ENCODE results near the gene ANGPT4. TPM values are rescaled to one million over a fixed set of nuclear protein-coding genes. Genes with fewer than 3 reads are reported as not detected.
A peak's percentile ranks its signal among the peaks of the same experiment; 100 is the strongest.

The ANGPT4 gene
- total RNA-seq, 2 donors from 2014 or later, result not detected

GRCh38 chr20:924639-925038 is 8.5 kb upstream of the ANGPT4 start:
- H3K9me3 Mint-ChIP-seq, result no peaks in the 10 kb centered on the region
- no peak overlapping the region for H3K27ac Mint-ChIP-seq
- H3K27me3 Mint-ChIP-seq, result peaks cover 19 to 30% of the 10 kb centered on the region in 2 donors
- no peak for ATAC-seq
- no peak for DNase-seq (ENCODE audit: low spot score)
- no peaks in the 10 kb centered on the region for H3K4me1 Mint-ChIP-seq (ENCODE audit: low read depth in 2 of 2)
- no peak overlapping the region for H3K4me3 Mint-ChIP-seq
- H3K36me3 Mint-ChIP-seq, result no peaks in the 10 kb centered on the region

- Mint-ChIP-seq H3K36me3 (no peaks in the 10 kb centered on the region), H3K4me3 (no peak overlapping the region), H3K27ac (no peak overlapping the region), H3K27me3 (peaks cover 13 to 26% of the 10 kb centered on the region in 2 donors), H3K4me1 (ENCODE audit: low read depth in 2 of 2) (no peaks in the 10 kb centered on the region), H3K9me3 (no peaks in the 10 kb centered on the region)
- DNase-seq (ENCODE audit: low spot score) (no peak), ATAC-seq (peak in 1 of 2 donors; percentile 48)
Measured at GRCh38 chr20:922781-923180, 6.6 kb upstream of the ANGPT4 start.

GRCh38 chr20:921068-921467 is 4.9 kb upstream of the ANGPT4 start:
- no peaks in the 10 kb centered on the region for H3K36me3 Mint-ChIP-seq
- H3K9me3 Mint-ChIP-seq, result no peaks in the 10 kb centered on the region

GRCh38 chr20:920311-920710 is 4.2 kb upstream of the ANGPT4 start:
- DNase-seq (ENCODE audit: low spot score) (no peak), ATAC-seq (no peak)
- no peak overlapping the region for H3K27ac Mint-ChIP-seq
- H3K27me3 Mint-ChIP-seq, result peaks cover 6 to 7% of the 10 kb centered on the region in 2 donors
- no peak overlapping the region for H3K4me3 Mint-ChIP-seq
- H3K4me1 Mint-ChIP-seq (ENCODE audit: low read depth in 2 of 2), result no peaks in the 10 kb centered on the region
- no peaks in the 10 kb centered on the region for H3K9me3 Mint-ChIP-seq
- H3K36me3 Mint-ChIP-seq, result no peaks in the 10 kb centered on the region

More at GRCh38 chr20:921068-921467, 4.9 kb upstream of the ANGPT4 start:
- Mint-ChIP-seq H3K27me3 (peaks cover 8 to 11% of the 10 kb centered on the region in 2 donors), H3K4me3 (no peak overlapping the region), H3K4me1 (ENCODE audit: low read depth in 2 of 2) (no peaks in the 10 kb centered on the region), H3K27ac (no peak overlapping the region)
- DNase-seq (ENCODE audit: low spot score), result no peak
- no peak for ATAC-seq

DNA sequence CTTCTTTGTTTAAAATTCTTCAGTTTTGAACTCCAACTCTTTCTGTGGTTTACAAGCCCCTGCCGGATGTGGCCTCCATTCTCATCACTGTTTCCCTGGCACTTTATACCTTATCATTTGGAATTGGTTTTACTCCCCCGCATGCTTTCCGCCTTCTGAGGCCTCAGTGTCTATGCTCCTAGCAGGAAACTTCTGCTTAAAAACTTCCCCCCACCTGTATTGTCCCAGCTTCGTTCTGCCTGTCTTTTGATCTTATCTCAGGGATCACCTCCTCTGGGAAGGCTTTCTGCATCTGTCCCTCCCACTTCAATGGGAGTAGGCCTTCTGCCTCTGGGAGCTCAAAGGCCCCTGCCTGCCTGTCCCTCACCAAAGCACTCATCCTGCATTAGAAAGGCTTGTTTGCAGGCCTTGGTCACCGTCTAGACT is 3.4 kb upstream of the ANGPT4 start:
- ATAC-seq, result no peak
- Mint-ChIP-seq H3K4me3 (no peak overlapping the region), H3K4me1 (ENCODE audit: low read depth in 2 of 2) (peaks cover 0 to 2% of the 10 kb centered on the region in 2 donors), H3K27ac (no peak overlapping the region), H3K36me3 (no peaks in the 10 kb centered on the region), H3K9me3 (no peaks in the 10 kb centered on the region), H3K27me3 (peaks cover 8 to 9% of the 10 kb centered on the region in 2 donors)
- no peak for DNase-seq (ENCODE audit: low spot score)

DNA sequence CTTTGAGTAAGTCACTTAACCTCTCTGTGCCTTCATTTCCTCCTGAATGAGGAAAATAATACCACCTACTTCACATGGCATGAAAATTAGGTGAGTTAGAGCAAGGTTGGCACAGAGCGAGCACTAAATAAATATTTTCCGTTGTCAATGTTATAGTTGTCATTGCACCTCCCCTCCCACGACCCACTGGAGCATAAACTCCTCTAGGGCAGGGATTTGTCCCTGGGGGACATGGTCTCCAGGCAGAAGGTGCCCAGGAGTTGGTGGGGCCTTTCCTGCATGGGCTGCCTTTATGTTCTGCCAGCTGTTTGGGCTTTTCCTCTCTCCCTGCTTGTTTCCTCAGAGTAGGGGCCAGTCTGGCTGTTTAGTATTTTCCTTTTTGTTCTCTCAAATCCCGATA is 1.3 kb upstream of the ANGPT4 start:
- Mint-ChIP-seq H3K9me3 (no peaks in the 10 kb centered on the region), H3K27me3 (peaks cover 16 to 23% of the 10 kb centered on the region in 2 donors), H3K36me3 (no peaks in the 10 kb centered on the region), H3K27ac (no peak overlapping the region), H3K4me1 (ENCODE audit: low read depth in 2 of 2) (peaks cover 0 to 5% of the 10 kb centered on the region in 2 donors), H3K4me3 (no peak overlapping the region)
- ATAC-seq, result no peak
- no peak for DNase-seq (ENCODE audit: low spot score)

DNA sequence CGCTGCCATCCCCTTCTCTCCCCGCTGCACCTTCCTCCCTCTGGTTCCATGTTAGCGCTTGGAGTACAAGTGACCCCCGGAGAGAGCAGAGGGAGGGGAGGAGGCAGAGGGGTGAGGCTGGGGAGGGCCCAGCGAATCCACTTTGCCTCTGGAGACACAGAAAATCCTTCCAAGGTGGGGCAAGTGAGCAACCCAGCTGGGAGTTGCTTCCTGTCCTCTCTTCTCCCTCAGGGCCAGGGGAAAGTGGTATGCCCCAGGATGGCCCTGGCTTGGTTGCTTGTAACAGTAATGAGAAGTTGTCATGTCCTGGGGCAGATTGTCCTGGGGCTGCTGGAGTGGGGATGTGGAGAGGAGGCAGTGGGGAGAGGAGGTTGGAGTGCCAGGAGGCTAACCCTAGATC is 691 bp upstream of the ANGPT4 start:
- peaks cover 0 to 5% of the 10 kb centered on the region in 2 donors for H3K4me1 Mint-ChIP-seq (ENCODE audit: low read depth in 2 of 2)
- H3K27me3 Mint-ChIP-seq, result peaks cover 16 to 24% of the 10 kb centered on the region in 2 donors
- no peaks in the 10 kb centered on the region for H3K9me3 Mint-ChIP-seq
- no peaks in the 10 kb centered on the region for H3K36me3 Mint-ChIP-seq
- ATAC-seq, result no peak
- no peak overlapping the region for H3K4me3 Mint-ChIP-seq
- no peak for DNase-seq (ENCODE audit: low spot score)
- H3K27ac Mint-ChIP-seq, result no peak overlapping the region

DNA sequence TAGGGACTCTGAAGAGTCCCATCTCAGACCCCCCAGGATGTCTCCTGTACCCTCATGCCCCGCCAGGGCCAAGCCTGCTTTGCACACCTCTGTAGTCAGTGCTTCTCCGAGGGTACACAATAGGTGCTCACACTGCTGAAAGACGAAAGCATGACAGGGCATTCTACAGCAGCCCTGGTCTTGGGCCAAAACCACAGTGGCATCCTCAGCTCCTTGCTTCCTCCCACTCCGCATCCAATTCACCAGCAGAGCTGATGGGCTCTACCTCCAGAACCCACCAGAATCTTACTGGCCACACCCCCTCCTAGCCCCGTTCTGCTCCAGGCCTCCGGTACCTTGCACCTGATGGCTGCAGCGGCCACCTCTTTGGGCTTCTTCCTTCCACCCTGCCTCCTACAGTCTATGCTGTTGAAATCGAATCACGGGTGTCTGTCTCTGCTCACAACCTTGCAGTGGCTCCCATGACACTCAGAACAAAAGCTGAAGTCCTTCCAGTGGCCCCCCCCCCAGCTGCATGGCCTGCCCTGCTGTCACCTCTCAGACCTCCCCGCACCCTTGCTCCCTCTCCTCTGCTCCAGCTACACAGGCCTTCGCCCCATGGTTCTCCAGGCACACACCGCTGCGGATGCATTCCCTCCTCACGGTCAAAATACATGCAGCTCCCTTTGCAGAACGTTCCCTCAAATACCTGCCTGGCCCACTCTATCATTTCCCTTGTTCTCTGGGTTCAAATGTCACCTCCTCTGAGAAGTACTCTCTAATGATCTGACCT is 1.2 kb downstream of the ANGPT4 start:
- H3K27ac Mint-ChIP-seq, result no peak overlapping the region
- no peak overlapping the region for H3K4me3 Mint-ChIP-seq
- H3K27me3 Mint-ChIP-seq, result peaks cover 18 to 30% of the 10 kb centered on the region in 2 donors
- peaks cover 6 to 9% of the 10 kb centered on the region in 2 donors for H3K4me1 Mint-ChIP-seq (ENCODE audit: low read depth in 2 of 2)
- H3K9me3 Mint-ChIP-seq, result no peaks in the 10 kb centered on the region
- ATAC-seq (no peak), DNase-seq (ENCODE audit: low spot score) (no peak)
- H3K36me3 Mint-ChIP-seq, result no peaks in the 10 kb centered on the region

DNA sequence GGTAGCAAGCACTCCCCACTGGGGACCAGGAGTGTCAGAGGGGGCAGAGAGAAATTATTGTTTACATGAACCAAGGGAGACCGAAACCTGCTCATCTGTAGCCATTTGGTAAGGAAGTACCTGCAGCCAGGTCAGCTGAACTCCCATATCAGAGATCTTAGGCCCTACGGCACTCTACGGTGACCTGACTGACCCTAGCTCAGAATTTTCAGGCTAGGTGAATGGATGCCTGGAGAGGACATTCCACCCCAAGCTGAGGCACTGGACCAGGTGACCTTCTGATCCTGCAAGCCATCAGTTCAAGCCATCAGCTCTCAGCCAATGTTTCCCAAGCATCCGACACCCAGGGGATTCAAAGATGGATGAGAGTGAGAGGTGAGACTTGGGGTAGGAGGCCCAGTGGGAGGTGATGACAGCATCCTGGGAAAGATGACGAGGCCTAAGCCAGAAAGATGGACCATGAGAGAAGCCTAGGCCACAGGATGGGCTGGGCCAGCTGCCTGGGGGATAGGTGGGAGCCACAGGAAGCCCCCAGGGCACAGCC is 2.8 kb downstream of the ANGPT4 start:
- peaks cover 6 to 9% of the 10 kb centered on the region in 2 donors for H3K4me1 Mint-ChIP-seq (ENCODE audit: low read depth in 2 of 2)

DNA sequence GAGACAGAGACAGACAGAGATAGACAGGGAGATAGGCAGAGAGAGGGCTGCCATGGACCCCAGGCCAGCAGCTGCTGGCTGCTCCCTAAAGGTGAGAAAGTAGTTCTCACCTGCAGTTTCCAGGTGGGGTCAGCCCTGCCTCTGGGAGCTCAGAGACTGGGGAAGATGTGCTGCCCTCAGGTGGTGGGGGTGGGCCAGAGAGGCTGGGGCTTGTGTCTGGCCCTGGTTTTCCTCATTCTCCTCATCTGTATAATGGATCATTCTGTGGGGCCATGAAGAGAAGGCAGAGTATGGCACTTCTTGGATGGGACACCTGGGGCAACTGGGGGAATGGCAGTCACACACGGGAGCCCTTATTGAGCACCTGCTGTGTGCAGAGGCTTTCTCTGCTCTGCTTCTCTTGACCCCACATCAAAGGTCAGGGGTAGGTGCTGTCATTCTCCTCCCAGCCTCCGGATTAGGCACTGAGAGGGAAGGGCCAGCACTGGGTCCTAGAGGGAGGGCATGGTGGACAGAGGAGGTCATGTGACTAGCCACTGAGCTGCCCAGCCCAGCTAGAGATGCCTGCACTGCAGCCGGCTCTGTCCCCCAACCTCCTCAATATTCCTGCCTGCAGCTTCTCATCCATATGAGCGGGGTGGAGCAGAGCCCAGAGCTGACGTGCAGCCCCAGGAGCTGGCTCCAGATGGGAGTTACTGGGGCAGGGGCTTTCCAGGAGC is 4.1 kb downstream of the ANGPT4 start:
- Mint-ChIP-seq H3K36me3 (no peaks in the 10 kb centered on the region), H3K4me3 (no peak overlapping the region), H3K4me1 (ENCODE audit: low read depth in 2 of 2) (peaks cover 6 to 9% of the 10 kb centered on the region in 2 donors), H3K27ac (no peak overlapping the region), H3K27me3 (peaks cover 18 to 30% of the 10 kb centered on the region in 2 donors), H3K9me3 (no peaks in the 10 kb centered on the region)
- DNase-seq (ENCODE audit: low spot score) (no peak), ATAC-seq (no peak)

More for the DNA sequence above, 2.8 kb downstream of the ANGPT4 start:
- no peak overlapping the region for H3K4me3 Mint-ChIP-seq
- H3K36me3 Mint-ChIP-seq, result no peaks in the 10 kb centered on the region
- H3K27me3 Mint-ChIP-seq, result peaks cover 18 to 30% of the 10 kb centered on the region in 2 donors
- no peak for DNase-seq (ENCODE audit: low spot score)
- ATAC-seq, result no peak
- no peaks in the 10 kb centered on the region for H3K9me3 Mint-ChIP-seq
- H3K27ac Mint-ChIP-seq, result peak overlapping the region in 1 of 2 donors; percentile 57

GRCh38 chr20:910870-911770 is 5.0 kb downstream of the ANGPT4 start:
- peaks cover 6 to 14% of the 10 kb centered on the region in 2 donors for H3K4me1 Mint-ChIP-seq (ENCODE audit: low read depth in 2 of 2)
- H3K4me3 Mint-ChIP-seq, result no peak overlapping the region
- no peak overlapping the region for H3K27ac Mint-ChIP-seq
- H3K9me3 Mint-ChIP-seq, result no peaks in the 10 kb centered on the region
- peaks cover 18 to 30% of the 10 kb centered on the region in 2 donors for H3K27me3 Mint-ChIP-seq
- no peaks in the 10 kb centered on the region for H3K36me3 Mint-ChIP-seq
- DNase-seq (ENCODE audit: low spot score), result no peak
- peak in 1 of 2 donors; percentile 62 for ATAC-seq

DNA sequence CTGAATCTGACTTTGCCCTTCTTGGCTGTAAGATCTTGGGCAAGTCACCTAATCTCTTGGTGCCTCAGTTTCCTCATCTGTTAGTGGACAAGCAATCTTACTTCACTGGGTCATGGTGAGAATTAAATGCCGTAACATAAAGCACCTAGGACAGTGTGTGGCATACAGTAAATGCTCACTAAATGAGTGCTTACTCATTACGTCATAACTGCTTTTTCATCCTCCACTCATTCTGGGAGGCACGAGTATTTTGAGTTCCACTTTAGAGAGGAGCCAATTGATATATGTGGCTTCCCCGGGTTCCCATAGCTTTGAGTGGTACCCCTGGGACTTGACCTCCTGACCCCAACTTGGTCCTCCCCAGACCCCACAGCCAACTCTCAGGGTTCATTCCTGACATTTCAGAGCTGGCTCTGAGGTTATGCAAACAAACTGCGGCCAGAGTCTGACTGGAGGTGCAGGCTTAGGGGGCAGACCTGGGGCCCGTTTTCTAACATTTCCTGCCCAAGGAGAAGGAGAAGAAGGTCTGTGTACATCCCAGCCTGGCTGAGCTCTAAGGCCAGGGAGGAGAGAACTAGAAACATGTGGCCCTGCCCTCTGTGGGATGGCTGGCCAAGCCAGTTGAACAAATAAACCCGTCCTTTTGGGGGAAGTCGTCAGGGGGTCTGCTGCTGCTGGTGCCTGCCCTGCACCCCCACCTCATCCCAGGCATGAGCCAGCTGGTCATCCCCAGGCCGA is 5.8 kb downstream of the ANGPT4 start:
- H3K27me3 Mint-ChIP-seq, result peaks cover 16 to 25% of the 10 kb centered on the region in 2 donors
- no peaks in the 10 kb centered on the region for H3K9me3 Mint-ChIP-seq
- H3K4me1 Mint-ChIP-seq (ENCODE audit: low read depth in 2 of 2), result peaks cover 6 to 15% of the 10 kb centered on the region in 2 donors
- no peak for DNase-seq (ENCODE audit: low spot score)
- no peak for ATAC-seq
- H3K36me3 Mint-ChIP-seq, result no peaks in the 10 kb centered on the region
- H3K27ac Mint-ChIP-seq, result no peak overlapping the region
- no peak overlapping the region for H3K4me3 Mint-ChIP-seq

GRCh38 chr20:909641-910040 is 6.5 kb downstream of the ANGPT4 start:
- Mint-ChIP-seq H3K27me3 (peaks cover 14 to 21% of the 10 kb centered on the region in 2 donors), H3K4me3 (no peak overlapping the region), H3K4me1 (ENCODE audit: low read depth in 2 of 2) (peaks cover 6 to 19% of the 10 kb centered on the region in 2 donors), H3K27ac (no peak overlapping the region), H3K9me3 (no peaks in the 10 kb centered on the region), H3K36me3 (no peaks in the 10 kb centered on the region)
- DNase-seq (ENCODE audit: low spot score) (no peak), ATAC-seq (no peak)
